HG03135 (cell line): ENCODE results near the gene ROBO4.

Experiments used
- ATAC-seq: cut with Tn5 transposase; IDR thresholded peaks from one replicate; pipeline ENCODE4 v1.9.1; 2021; ENCODE audit warnings: mild to moderate bottlenecking, moderate library complexity; ENCODE audit not compliant: unreplicated experiment

ROBO4 gene

GRCh38 chr11:124844664-124845079, 53.0 kb downstream of the ROBO4 start:
- ATAC-seq, result no peak

- no peak for ATAC-seq
These were observed 54.1 kb downstream of the ROBO4 start for GRCh38 chr11:124843616-124843910.

- ATAC-seq, result no peak
These were observed 55.4 kb downstream of the ROBO4 start for GRCh38 chr11:124842305-124842704.

- no peak for ATAC-seq
These were observed 55.8 kb downstream of the ROBO4 start for GRCh38 chr11:124841840-124842239.

- ATAC-seq, result no peak
These were observed 56.5 kb downstream of the ROBO4 start for GRCh38 chr11:124841201-124841600.

GRCh38 chr11:124840666-124841065, 57.0 kb downstream of the ROBO4 start:
- ATAC-seq, result no peak

- ATAC-seq, result no peak
These were observed 57.6 kb downstream of the ROBO4 start for GRCh38 chr11:124839972-124840621.

GRCh38 chr11:124839128-124839971, 58.3 kb downstream of the ROBO4 start:
- no peak for ATAC-seq

- no peak for ATAC-seq
These were observed 58.9 kb downstream of the ROBO4 start for GRCh38 chr11:124838805-124839127.

- no peak for ATAC-seq
These were observed 60.2 kb downstream of the ROBO4 start for GRCh38 chr11:124837491-124837856.

- ATAC-seq, result no peak
These were observed 61.7 kb downstream of the ROBO4 start for GRCh38 chr11:124835918-124836317.

GRCh38 chr11:124834526-124835180, 63.0 kb downstream of the ROBO4 start:
- ATAC-seq, result no peak
